ENCODE data around the gene IL27RA.

Gene IL27RA

GRCh38 chr19:14089412-14089661, 57.8 kb downstream of the IL27RA start:
- DNase-seq (ENCODE audit: low read depth): no peak

DNA sequence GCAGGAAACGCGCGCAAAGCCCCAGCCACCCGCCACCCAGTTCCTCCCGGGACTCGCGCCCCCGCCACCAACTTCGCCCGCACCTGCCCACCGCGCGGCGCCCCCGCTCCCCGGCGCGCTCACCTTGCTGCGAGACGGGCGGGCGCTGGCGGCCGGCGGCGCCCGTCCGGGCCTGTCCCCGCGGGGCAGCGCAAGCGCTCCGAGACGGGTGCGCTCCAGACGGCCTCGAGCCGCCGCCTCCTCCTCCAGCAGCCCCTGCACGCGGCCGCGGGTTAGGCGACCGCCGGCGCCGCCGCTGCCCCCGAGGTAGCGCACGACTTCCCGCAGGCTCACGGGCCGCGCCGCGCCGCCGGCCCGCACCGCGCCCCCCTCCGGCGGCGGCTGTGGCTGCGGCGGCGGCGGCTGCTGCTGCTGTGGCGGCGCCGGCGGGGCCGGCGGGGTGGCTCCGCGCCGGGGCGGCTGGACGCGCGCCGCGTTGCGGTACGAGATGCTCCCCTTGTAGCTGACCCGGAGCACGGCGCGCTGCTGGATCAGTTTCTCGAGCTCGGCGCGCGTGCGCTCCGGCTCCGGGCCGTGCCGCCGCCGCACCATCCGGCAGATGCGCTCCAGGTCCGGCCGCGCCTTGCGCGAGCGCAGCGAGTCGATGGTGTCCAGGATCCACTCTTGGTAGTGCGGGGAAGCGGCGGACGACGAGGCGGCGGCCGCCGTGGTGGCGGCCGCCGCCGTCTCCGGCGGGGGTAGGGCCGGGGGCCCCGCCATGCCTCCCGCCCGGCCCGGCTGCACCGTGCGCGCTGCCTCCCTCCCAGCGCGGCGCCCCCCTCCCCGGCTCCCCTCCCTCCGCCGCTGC, 58.3 kb downstream of the IL27RA start:
- DNase-seq (ENCODE audit: low read depth): no peak

- no peak for DNase-seq (ENCODE audit: low read depth)
These were observed 59.0 kb downstream of the IL27RA start, which contains the start of gene SAMD1 for GRCh38 chr19:14090509-14091080. SAMD1 (minus strand) TSS chr19:14090751.

- DNase-seq (ENCODE audit: low read depth): no peak
These were observed 59.7 kb downstream of the IL27RA start for GRCh38 chr19:14091081-14091812.

- no peak for DNase-seq (ENCODE audit: low read depth)
These were observed 60.4 kb downstream of the IL27RA start for GRCh38 chr19:14091813-14092462.

DNA sequence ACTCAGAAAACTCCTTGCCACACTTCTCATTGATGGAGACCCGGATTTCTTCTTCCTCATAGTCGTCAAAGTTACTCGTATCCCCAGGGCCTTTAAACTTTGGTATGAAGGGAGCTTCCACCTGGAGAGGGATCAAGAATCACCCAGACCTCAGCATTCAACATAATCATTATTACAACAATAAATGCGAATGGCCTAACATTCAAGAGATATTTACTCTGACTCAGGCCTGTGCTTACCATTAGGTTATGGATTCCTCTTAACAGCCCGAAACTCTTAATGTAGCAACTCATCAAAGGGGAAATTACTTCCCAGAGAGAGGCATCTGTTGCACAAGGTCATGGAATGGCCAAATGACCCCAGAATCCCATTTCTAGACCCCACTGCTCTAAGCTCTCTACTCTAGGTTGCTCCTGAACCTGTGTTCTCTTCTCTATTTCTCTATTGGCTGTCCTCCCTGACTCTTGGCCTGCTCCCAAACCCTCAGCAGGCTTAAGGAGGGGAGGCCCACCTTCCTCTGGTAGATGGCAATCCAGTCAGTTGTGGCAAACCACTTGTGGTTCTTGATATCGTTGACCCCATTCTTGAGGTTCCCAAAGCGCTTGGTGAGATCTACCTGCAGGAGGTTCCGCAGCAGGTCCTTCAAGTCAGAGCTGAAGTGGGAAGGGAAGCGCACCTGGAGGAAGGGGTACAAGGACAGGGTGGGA, 61.7 kb downstream of the IL27RA start:
- DNase-seq (ENCODE audit: low read depth): no peak

GRCh38 chr19:14094854-14095253, 63.3 kb downstream of the IL27RA start:
- no peak for DNase-seq (ENCODE audit: low read depth)

GRCh38 chr19:14096272-14096992, 64.9 kb downstream of the IL27RA start:
- no peak for DNase-seq (ENCODE audit: low read depth)

- DNase-seq (ENCODE audit: low read depth): no peak
These were observed 66.1 kb downstream of the IL27RA start for GRCh38 chr19:14097532-14098151.

- DNase-seq (ENCODE audit: low read depth): no peak
These were observed 69.5 kb downstream of the IL27RA start for GRCh38 chr19:14101003-14101545.

- DNase-seq (ENCODE audit: low read depth): no peak
These were observed 70.6 kb downstream of the IL27RA start for GRCh38 chr19:14102102-14102696.

- no peak for DNase-seq (ENCODE audit: low read depth)
These were observed 71.2 kb downstream of the IL27RA start for GRCh38 chr19:14102756-14103155.
